HuH-7.5 (cell line): ENCODE measurements around the gene PCGF2.

ENCODE experiments used
- DNase-seq: peaks from one replicate; pipeline ENCODE4 v3.0.0; 2011; ENCODE audit warnings: low spot score

The PCGF2 gene

GRCh38 chr17:38702916-38703741 lies 45.0 kb downstream of the PCGF2 start:
- no peak for DNase-seq

GRCh38 chr17:38702166-38702915 lies 45.8 kb downstream of the PCGF2 start:
- DNase-seq: peak; percentile 77

GRCh38 chr17:38701504-38702165 lies 46.5 kb downstream of the PCGF2 start:
- DNase-seq: no peak

- DNase-seq: no peak
Measured at GRCh38 chr17:38698760-38699159, 49.4 kb downstream of the PCGF2 start.

- DNase-seq: no peak
Measured at GRCh38 chr17:38697061-38697820, 50.9 kb downstream of the PCGF2 start.

GRCh38 chr17:38693700-38694329 lies 54.3 kb downstream of the PCGF2 start:
- DNase-seq: no peak

- DNase-seq: no peak
Measured at GRCh38 chr17:38691154-38691553, 57.0 kb downstream of the PCGF2 start.

GRCh38 chr17:38690386-38690785 lies 57.8 kb downstream of the PCGF2 start:
- DNase-seq: no peak

GRCh38 chr17:38687286-38687685 lies 60.9 kb downstream of the PCGF2 start:
- DNase-seq: no peak

GRCh38 chr17:38685491-38685890 lies 62.6 kb downstream of the PCGF2 start:
- DNase-seq: no peak
